HG03558 (cell line): ENCODE data around the gene TAGLN.

ENCODE experiments used
- ATAC-seq: cut with Tn5 transposase; IDR thresholded peaks from one replicate; pipeline ENCODE4 v1.9.1; 2021; ENCODE audit warnings: moderate number of reproducible peaks; ENCODE audit not compliant: unreplicated experiment; ENCODE audit errors: extremely low read depth

The TAGLN gene

GRCh38 chr11:117228091-117228490 lies 28.9 kb downstream of the TAGLN start:
- ATAC-seq = no peak

GRCh38 chr11:117229411-117229810 lies 30.2 kb downstream of the TAGLN start:
- no peak for ATAC-seq

- ATAC-seq = no peak
Observed at GRCh38 chr11:117229931-117230285, 30.7 kb downstream of the TAGLN start.

GRCh38 chr11:117230286-117230961 lies 31.3 kb downstream of the TAGLN start:
- ATAC-seq = no peak

- no peak for ATAC-seq
Observed at GRCh38 chr11:117230999-117231841, 32.0 kb downstream of the TAGLN start.

GRCh38 chr11:117231842-117232091 lies 32.6 kb downstream of the TAGLN start, which contains the start of gene PCSK7:
TSS of gene PCSK7 (minus strand) at chr11:117232073. CDS start at chr11:117229844, 2,229 bp downstream.
- no peak for ATAC-seq

- no peak for ATAC-seq
Observed at GRCh38 chr11:117232092-117232878, 33.1 kb downstream of the TAGLN start, which contains the start of gene RNF214. TSS of gene RNF214 (plus strand) at chr11:117232671. CDS start at chr11:117234273, 1,602 bp downstream.

- no peak for ATAC-seq
Observed at GRCh38 chr11:117232911-117233409, 33.8 kb downstream of the TAGLN start.

GRCh38 chr11:117238221-117238620 lies 39.1 kb downstream of the TAGLN start:
- no peak for ATAC-seq

- no peak for ATAC-seq
Observed at GRCh38 chr11:117239295-117239694, 40.1 kb downstream of the TAGLN start.

GRCh38 chr11:117248341-117248740 lies 49.2 kb downstream of the TAGLN start:
- ATAC-seq = no peak

- ATAC-seq = no peak
Observed at GRCh38 chr11:117249571-117249970, 50.4 kb downstream of the TAGLN start.

GRCh38 chr11:117251506-117251905 lies 52.3 kb downstream of the TAGLN start:
- ATAC-seq = no peak

- ATAC-seq = no peak
Observed at GRCh38 chr11:117255966-117256365, 56.8 kb downstream of the TAGLN start.

GRCh38 chr11:117256573-117256972 lies 57.4 kb downstream of the TAGLN start:
- ATAC-seq = no peak
